ENCODE measurements around the gene CAMK2D.

GRCh38 chr4:113700602-113701150 is 60.9 kb downstream of the CAMK2D start:
- no peak for TF ChIP-seq EZH2 (IDR thresholded peaks at IDR 0.05)
- no peak for TF ChIP-seq POLR2AphosphoS5 (IDR thresholded peaks at IDR 0.05; ENCODE audit: borderline replicate concordance, low read depth, low read length)
